Peyer's patch (tissue), 4 donors: ENCODE results near the gene EPB41L5.

Experiments used
- CTCF ChIP-seq, 6 experiments: fragments of 450-650 bp in 4 of 6; fragments of 200-600 bp in 2 of 6; sonication (generic) in 1 of 6; IDR thresholded peaks; one replicate each; pipeline ENCODE4 v1.5.1; 2017 to 2019; ENCODE audit warnings: antibody characterized with exemption in 6 of 6, mild to moderate bottlenecking in 3 of 6, moderate library complexity in 1 of 6
- POLR2A ChIP-seq, 2 donors: fragments of 450-650 bp; IDR thresholded peaks; one replicate each; pipeline ENCODE4 v1.5.1; 2017; ENCODE audit warnings: antibody characterized with exemption in 2 of 2, mild to moderate bottlenecking in 2 of 2, moderate library complexity in 2 of 2

- TF ChIP-seq CTCF (IDR thresholded peaks at IDR 0.05) (no peak), POLR2A (IDR thresholded peaks at IDR 0.05) (no peak)
These were observed 47.3 kb downstream of the EPB41L5 start for GRCh38 chr2:120060088-120060623.
